Neutrophil (primary cell): Measurements from ENCODE around the gene SEC24A.
"Not testable (repeated sequence)": the region's sequence is repeated elsewhere in the genome, so short reads cannot be mapped to it uniquely, and the experiment has no call there.

Source experiments
- H3K27ac ChIP-seq: fragments of 200-600 bp; sonication (generic); 2 replicates; pipeline ENCODE4 v1.5.1; 2016; ENCODE audit warnings: mild to moderate bottlenecking, moderate library complexity
- H3K27me3 ChIP-seq: fragments of 200-600 bp; sonication (generic); 2 replicates; pipeline ENCODE4 v1.6.0; 2016; ENCODE audit warnings: mild to moderate bottlenecking
- H3K36me3 ChIP-seq: fragments of 200-600 bp; sonication (generic); 2 replicates; pipeline ENCODE4 v1.5.1; 2017
- H3K4me1 ChIP-seq, 2 experiments: fragments of 200-600 bp in 1 of 2; sonication (generic) in 1 of 2; 1 replicate in 1 of 2; 2 replicates in 1 of 2; pipeline versions ENCODE4 v1.5.1 to v1.6.1; 2013 to 2016; ENCODE audit warnings: low read depth in 1 of 2, low read length in 1 of 2, mild to moderate bottlenecking in 1 of 2, moderate library complexity in 1 of 2; ENCODE audit not compliant: control insufficient read depth in 1 of 2, insufficient read depth in 1 of 2
- H3K4me3 ChIP-seq, 2 experiments: fragments of 200-600 bp in 1 of 2; sonication (generic) in 1 of 2; 1 replicate in 1 of 2; 2 replicates in 1 of 2; pipeline ENCODE4 v1.5.1; 2013 to 2016; ENCODE audit warnings: low read depth in 1 of 2, low read length in 1 of 2, mild to moderate bottlenecking in 1 of 2, moderate library complexity in 1 of 2
- H3K9me3 ChIP-seq: fragments of 200-600 bp; sonication (generic); 2 replicates; pipeline ENCODE4 v1.5.1; 2016
- TF ChIP-seq, protein P1 (sequence below): fragments of 200-600 bp; sonication (generic); IDR thresholded peaks from 2 replicates; pipeline ENCODE4 v1.5.1; 2016; ENCODE audit warnings: antibody characterized with exemption

The SEC24A gene

DNA sequence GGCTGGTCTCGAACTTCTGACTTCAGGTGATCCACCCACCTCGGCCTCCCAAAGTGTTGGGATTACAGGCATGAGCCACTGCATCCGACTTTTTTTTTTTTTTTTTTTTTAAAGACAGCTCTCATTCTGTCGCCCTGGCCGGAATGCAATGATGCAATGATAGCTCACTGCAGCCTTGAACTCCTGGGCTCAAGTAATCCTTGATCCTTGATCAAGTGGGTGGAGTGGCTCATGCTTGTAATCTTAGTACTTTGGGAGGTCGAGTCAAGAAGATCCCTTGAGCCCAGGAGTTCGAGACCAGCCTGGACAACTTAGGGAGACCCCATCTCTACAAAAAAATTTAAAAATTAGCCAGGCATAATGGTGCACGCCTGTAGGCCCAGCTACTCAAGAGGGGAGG lies 8.1 kb downstream of the SEC24A start:
- Histone ChIP-seq H3K9me3 (no peaks in the 10 kb centered on the region), H3K27ac (no peak overlapping the region), H3K36me3 (peaks cover 12% of the 10 kb centered on the region), H3K4me1 (no peaks in the 10 kb centered on the region), H3K4me3 (no peak overlapping the region), H3K27me3 (no peaks in the 10 kb centered on the region)
- TF ChIP-seq, protein P1, sequence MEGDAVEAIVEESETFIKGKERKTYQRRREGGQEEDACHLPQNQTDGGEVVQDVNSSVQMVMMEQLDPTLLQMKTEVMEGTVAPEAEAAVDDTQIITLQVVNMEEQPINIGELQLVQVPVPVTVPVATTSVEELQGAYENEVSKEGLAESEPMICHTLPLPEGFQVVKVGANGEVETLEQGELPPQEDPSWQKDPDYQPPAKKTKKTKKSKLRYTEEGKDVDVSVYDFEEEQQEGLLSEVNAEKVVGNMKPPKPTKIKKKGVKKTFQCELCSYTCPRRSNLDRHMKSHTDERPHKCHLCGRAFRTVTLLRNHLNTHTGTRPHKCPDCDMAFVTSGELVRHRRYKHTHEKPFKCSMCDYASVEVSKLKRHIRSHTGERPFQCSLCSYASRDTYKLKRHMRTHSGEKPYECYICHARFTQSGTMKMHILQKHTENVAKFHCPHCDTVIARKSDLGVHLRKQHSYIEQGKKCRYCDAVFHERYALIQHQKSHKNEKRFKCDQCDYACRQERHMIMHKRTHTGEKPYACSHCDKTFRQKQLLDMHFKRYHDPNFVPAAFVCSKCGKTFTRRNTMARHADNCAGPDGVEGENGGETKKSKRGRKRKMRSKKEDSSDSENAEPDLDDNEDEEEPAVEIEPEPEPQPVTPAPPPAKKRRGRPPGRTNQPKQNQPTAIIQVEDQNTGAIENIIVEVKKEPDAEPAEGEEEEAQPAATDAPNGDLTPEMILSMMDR = no peak

DNA sequence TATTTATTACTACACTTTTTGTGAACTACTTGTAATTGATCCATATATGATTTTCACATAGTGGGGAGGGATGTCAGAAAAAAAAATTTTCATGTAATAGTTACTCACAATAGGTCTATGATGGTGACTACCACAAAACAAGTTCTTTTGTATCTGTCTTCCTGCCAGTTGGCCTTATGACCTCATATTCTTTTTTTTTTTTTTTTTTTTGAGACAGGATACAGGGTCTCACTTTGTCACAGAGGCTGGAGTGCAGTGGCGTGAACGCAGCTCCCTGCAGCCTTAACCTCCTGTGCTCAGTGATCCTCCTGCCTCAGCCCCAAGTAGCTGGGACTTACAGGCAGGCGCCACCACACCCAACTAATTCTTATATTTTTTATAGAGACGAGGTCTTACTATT lies 10.9 kb downstream of the SEC24A start:
- Histone ChIP-seq H3K9me3 (no peaks in the 10 kb centered on the region), H3K4me1 (no peaks in the 10 kb centered on the region), H3K27ac (no peak overlapping the region), H3K4me3 (no peak overlapping the region), H3K36me3 (peaks cover 28% of the 10 kb centered on the region), H3K27me3 (no peaks in the 10 kb centered on the region)
- TF ChIP-seq, protein P1 = no peak

DNA sequence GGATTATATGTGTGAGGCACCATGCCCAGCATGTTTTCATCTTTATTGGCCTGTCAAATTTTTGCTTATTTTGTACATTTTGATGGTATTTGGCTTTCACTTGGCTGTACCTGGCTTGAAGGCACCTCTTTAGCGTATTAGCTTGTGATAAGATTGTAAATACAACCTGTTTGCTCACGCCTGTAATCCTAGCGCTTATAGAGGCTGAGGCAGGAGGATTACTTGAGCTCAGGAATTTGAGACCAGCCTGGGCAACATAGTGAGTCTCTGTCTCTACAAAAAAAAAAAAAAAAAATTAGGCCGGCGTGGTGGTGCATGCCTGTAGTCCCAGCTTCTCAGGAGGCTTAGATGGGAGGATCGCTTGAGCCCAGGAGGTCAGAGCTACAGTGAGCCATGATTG lies 11.3 kb downstream of the SEC24A start:
- TF ChIP-seq, protein P1 = no peak
- H3K27ac ChIP-seq = no peak overlapping the region

DNA sequence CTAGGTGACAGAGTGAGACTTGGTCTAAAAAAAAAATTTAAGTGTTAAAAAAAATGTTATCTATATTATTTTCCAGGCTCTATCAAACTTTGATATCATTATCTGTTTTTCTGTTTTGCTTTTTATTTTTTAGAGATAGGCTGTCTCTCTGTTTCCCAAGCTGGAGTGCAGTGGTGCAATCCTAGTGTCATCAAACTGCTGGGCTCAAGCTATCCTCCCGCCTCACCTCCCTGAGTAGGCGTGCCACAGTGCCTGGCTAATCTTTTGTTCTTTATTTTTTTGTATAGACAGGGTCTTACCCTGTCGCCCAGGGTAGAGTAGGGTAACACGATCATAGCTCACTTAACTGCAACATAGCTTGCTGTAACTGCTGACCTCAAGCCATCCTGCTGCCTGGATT lies 14.4 kb downstream of the SEC24A start:
- H3K27ac ChIP-seq = no peak overlapping the region
- H3K27me3 ChIP-seq = no peaks in the 10 kb centered on the region
- H3K9me3 ChIP-seq = no peaks in the 10 kb centered on the region
- H3K4me1 ChIP-seq = no peaks in the 10 kb centered on the region
- TF ChIP-seq, protein P1 = no peak
- H3K4me3 ChIP-seq = no peak overlapping the region
- H3K36me3 ChIP-seq = peaks cover 36% of the 10 kb centered on the region

More for the DNA sequence above, 11.3 kb downstream of the SEC24A start:
- no peaks in the 10 kb centered on the region for H3K27me3 ChIP-seq
- H3K4me3 ChIP-seq = no peak overlapping the region
- no peaks in the 10 kb centered on the region for H3K4me1 ChIP-seq
- no peaks in the 10 kb centered on the region for H3K9me3 ChIP-seq
- peaks cover 28% of the 10 kb centered on the region for H3K36me3 ChIP-seq

DNA sequence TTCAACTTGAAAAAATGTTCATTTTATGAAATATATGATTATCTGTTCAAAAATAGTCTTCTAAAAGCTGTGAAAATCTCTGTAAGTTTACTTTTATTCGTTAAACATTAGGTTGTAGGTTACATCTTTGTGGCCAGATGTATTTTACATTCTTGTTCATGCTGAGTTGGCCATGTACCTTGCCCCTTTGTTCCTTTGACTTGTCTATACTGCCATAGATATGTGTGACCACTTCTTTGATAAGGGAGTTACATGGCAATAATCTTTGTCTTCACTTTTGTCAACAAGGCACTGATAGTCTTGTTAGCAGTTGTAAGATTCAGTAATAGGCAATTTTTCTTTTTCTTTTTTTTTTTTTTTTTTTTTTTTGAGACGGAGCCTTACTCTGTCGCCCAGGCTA lies 15.9 kb downstream of the SEC24A start:
- Histone ChIP-seq H3K9me3 (no peaks in the 10 kb centered on the region), H3K27me3 (no peaks in the 10 kb centered on the region), H3K4me3 (no peak overlapping the region), H3K4me1 (no peaks in the 10 kb centered on the region), H3K27ac (no peak overlapping the region), H3K36me3 (peaks cover 47% of the 10 kb centered on the region)
- TF ChIP-seq, protein P1 = no peak

DNA sequence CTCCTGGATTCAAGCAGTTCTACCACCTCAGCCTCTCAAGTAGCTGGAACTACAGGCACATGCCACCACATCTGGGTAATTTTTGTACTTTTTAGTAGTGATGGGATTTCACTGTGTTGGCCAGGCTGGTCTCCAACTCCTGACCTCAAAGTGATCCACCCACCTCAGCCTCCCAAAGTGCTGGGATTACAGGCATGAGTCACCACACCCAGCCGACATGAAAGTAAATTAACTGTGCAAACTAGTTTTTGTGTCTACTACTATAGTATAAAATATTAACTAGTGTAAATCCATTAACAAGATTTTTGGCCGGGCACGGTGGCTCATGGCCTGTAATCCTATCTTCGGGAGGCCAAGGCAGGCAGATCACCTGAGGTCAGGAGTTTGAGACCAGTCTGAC lies 25.0 kb downstream of the SEC24A start:
- not testable (repeated sequence) for H3K4me1 ChIP-seq, H3K27me3 ChIP-seq, H3K27ac ChIP-seq, H3K4me3 ChIP-seq, H3K9me3 ChIP-seq
- peaks cover 82% of the 10 kb centered on the region for H3K36me3 ChIP-seq

DNA sequence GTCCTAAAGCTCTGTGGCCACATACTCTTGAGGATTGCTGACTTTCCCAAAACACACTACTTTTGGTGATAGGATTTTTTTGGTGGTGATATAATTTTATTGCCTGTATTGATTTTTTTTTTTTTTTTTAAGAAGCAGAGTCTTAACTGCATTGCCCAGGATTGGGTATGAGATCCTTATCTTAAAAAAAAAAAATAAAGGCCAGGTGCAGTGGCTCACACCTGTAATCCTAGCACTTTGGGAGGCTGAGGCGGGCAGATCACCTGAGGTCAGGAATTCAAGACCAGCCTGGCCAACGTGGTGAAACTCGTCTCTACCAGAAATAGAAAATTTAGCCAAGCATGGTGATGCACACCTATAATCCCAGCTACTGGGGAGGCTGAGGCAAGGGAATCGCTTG lies 28.8 kb downstream of the SEC24A start:
- not testable (repeated sequence) for H3K27me3 ChIP-seq, H3K4me3 ChIP-seq, H3K27ac ChIP-seq, H3K9me3 ChIP-seq, H3K4me1 ChIP-seq
- H3K36me3 ChIP-seq = peaks cover 96% of the 10 kb centered on the region

DNA sequence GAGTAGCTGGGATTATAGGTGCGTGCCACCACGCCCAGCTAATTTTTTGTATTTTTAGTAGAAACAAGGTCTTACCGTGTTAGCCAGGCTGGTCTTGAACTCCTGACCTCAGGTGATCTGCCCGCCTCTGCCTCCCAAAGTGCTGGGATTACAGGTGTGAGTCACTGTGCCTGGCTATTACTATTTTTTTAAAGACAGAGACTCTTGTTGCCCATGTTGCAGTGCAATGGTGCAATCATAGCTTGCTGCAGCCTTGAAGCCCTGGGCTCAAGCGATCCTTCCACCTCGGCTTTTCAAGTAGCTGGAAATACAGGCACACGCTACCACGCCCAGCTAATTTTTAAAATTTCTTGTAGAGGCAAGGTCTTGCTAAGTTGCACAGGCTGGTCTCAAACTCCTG lies 41.6 kb downstream of the SEC24A start:
- not testable (repeated sequence) for H3K4me1 ChIP-seq, H3K27me3 ChIP-seq, H3K27ac ChIP-seq, H3K4me3 ChIP-seq, H3K9me3 ChIP-seq
- H3K36me3 ChIP-seq = peaks cover 74% of the 10 kb centered on the region
